CD4-positive, CD25-positive, alpha-beta regulatory T cell (primary cell): Measurements from ENCODE around the gene FOXJ3. TPM values are rescaled to one million over a fixed set of nuclear protein-coding genes. Genes with fewer than 3 reads are reported as not detected.

ENCODE experiments used
- ATAC-seq, 2 donors: fragments of 150-1000 bp; cut with Tn5 transposase; one replicate each; pipeline ENCODE4 v1.10.0; 2021; ENCODE audit warnings: low read depth in 2 of 2, moderate number of reproducible peaks in 2 of 2, moderate library complexity in 1 of 2
- DNase-seq, 3 donors: peaks; one replicate each; pipeline versions ENCODE4 v3.0.0 to v3.0.0-alpha.2; 2012 to 2022; ENCODE audit warnings: mixed read lengths in 1 of 3
- H3K27ac ChIP-seq: one replicate; pipeline ENCODE4 v1.7.0; 2013; ENCODE audit warnings: mild to moderate bottlenecking, low read length; ENCODE audit not compliant: insufficient read depth, poor library complexity, severe bottlenecking
- H3K27me3 ChIP-seq: one replicate; pipeline ENCODE4 v1.7.0; 2013; ENCODE audit warnings: low read length; ENCODE audit not compliant: control insufficient read depth, insufficient read depth
- H3K36me3 ChIP-seq: one replicate; pipeline ENCODE4 v1.7.0; 2013; ENCODE audit warnings: mild to moderate bottlenecking, low read length, moderate library complexity; ENCODE audit not compliant: control insufficient read depth, insufficient read depth
- H3K4me1 ChIP-seq: 2 replicates; pipeline ENCODE4 v1.7.0; 2013; ENCODE audit warnings: mild to moderate bottlenecking, low read length; ENCODE audit not compliant: insufficient read depth, control insufficient read depth, poor library complexity, severe bottlenecking
- H3K4me3 ChIP-seq: one replicate; pipeline ENCODE4 v1.7.0; 2013; ENCODE audit warnings: low read depth, mild to moderate bottlenecking, low read length, moderate library complexity
- H3K9me3 ChIP-seq, 2 experiments: 1 replicate in 1 of 2; 2 replicates in 1 of 2; pipeline ENCODE4 v1.7.0; 2013; ENCODE audit warnings: low read length in 2 of 2, mild to moderate bottlenecking in 1 of 2, moderate library complexity in 1 of 2; ENCODE audit not compliant: control insufficient read depth in 2 of 2
- H3K27ac Mint-ChIP-seq, 3 donors: one replicate each; pipeline ENCODE4 v1.8.0; 2020 to 2022; ENCODE audit warnings: mild to moderate bottlenecking in 3 of 3, mixed read lengths in 3 of 3, moderate library complexity in 2 of 3
- H3K27me3 Mint-ChIP-seq: one replicate; pipeline ENCODE4 v1.8.0; 2022; ENCODE audit warnings: mild to moderate bottlenecking, mixed read lengths
- H3K36me3 Mint-ChIP-seq: one replicate; pipeline ENCODE4 v1.8.0; 2020; ENCODE audit warnings: mixed read lengths
- H3K4me1 Mint-ChIP-seq, 4 donors: one replicate each; pipeline ENCODE4 v1.8.0; 2020 to 2022; ENCODE audit warnings: mixed read lengths in 4 of 4, mild to moderate bottlenecking in 1 of 4
- H3K4me3 Mint-ChIP-seq, 4 donors: one replicate each; pipeline ENCODE4 v1.8.0; 2020 to 2022; ENCODE audit warnings: mild to moderate bottlenecking in 4 of 4, mixed read lengths in 4 of 4, moderate library complexity in 3 of 4
- H3K9me3 Mint-ChIP-seq, 7 donors: one replicate each; pipeline ENCODE4 v1.8.0; 2020 to 2022; ENCODE audit warnings: mixed read lengths in 7 of 7, mild to moderate bottlenecking in 3 of 7, moderate library complexity in 2 of 7
- polyA plus RNA-seq, 4 donors: library from polyadenylated mRNA; unstranded; fragments of 300-500 nt; fragmentation: Illumina TruSeq; gene quantifications; one replicate each; pipeline ENCODE4 v1.2.3, GENCODE V29; 2021
- total RNA-seq: library from RNA; stranded (reverse); gene quantifications from one replicate; pipeline ENCODE4 v1.2.3, GENCODE V29; 2022

Gene FOXJ3
- total and polyA plus RNA-seq, 5 donors from 2014 or later: 21.0 to 68.6 (median 37.1) TPM

DNA sequence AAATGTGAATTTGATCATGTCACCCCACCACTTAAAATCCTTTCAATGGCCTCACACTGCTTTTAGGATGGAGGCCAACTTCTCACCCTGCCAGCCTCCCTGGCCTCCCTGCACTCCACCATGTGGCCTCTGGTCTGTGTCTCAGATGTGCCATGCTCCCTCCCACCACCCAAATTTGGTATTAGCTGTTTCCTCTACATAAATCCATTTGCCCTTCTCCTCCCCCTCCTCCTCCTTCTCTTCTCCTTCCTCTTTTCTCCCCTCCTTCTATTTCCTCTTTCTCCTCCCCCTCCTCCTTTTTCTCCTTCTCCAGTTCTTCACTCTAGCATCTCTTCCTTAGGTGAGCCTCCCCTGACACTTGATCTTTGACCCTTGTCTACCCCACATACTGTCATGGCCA is 198.6 kb downstream of the FOXJ3 start:
- Histone ChIP-seq H3K9me3 (no peaks in the 10 kb centered on the region), H3K36me3 (no peaks in the 10 kb centered on the region), H3K27me3 (peaks cover 5% of the 10 kb centered on the region), H3K4me3 (no peak overlapping the region), H3K27ac (no peak overlapping the region), H3K4me1 (no peaks in the 10 kb centered on the region)
- Mint-ChIP-seq H3K27me3 (peaks cover 18% of the 10 kb centered on the region), H3K27ac (no peak overlapping the region), H3K4me3 (no peak overlapping the region), H3K4me1 (no peaks in the 10 kb centered on the region), H3K9me3 (no peaks in the 10 kb centered on the region), H3K36me3 (no peaks in the 10 kb centered on the region)
- ATAC-seq (no peak), DNase-seq (no peak)

DNA sequence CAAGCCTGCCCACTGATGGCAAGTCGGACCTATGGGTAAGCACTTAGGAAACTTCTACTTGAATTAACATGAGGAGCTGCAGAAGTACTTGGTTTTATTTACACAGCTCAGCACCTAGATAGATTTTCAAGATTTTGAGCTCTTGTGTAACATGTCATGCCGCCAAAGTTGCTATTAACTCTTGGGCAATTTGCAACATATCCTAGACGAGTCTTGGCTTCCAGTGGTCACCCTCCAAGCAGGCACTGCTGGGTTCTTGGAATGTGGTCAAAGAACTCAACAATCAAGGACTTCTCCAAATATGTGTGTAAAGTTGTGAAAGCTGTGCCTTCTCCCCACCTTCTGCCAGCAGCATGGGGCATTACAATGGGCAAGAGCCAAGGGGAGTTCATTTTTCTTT is 199.6 kb downstream of the FOXJ3 start:
- no peaks in the 10 kb centered on the region for H3K4me1 ChIP-seq
- Mint-ChIP-seq H3K27ac (no peak overlapping the region), H3K36me3 (no peaks in the 10 kb centered on the region), H3K27me3 (peaks cover 14% of the 10 kb centered on the region), H3K4me1 (no peaks in the 10 kb centered on the region), H3K4me3 (no peak overlapping the region), H3K9me3 (no peaks in the 10 kb centered on the region)
- no peak overlapping the region for H3K27ac ChIP-seq
- H3K36me3 ChIP-seq: no peaks in the 10 kb centered on the region
- no peak overlapping the region for H3K4me3 ChIP-seq
- ATAC-seq: no peak
- no peak for DNase-seq
- no peaks in the 10 kb centered on the region for H3K9me3 ChIP-seq
- H3K27me3 ChIP-seq: peaks cover 5% of the 10 kb centered on the region

DNA sequence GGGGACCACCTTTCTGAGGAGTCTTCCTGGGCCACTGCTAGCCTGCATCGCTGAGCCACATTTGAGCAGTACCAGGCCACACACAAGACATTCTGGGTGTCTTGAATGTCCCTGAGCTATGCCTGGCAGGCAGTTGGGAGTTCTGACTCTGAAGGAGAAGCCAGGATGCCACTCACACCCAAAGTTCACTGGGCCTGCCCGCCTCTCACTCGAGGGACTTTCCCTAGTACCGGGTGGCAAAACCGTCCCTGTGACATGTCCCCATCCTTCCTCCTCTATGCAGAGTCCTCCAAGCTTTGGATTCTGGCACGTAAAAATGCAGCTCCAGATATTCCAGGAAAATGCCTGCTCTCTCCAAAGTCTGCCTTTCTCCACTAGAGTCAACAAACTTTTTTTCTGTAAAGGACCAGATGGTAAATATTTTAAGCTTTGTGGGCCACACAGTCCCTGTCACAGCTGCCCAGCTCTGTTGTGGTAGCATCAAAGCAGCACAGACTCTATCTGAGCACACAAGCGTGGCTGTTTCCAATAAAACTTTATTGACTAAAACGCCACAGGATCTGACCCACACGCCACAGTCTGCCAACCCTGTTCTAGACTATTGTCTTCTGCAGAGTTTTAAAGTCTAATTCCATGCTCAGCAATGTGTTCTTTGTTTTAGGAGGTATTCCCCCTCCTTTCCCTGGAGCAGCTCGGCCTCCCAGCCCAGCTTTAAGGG is 201.1 kb downstream of the FOXJ3 start:
- Mint-ChIP-seq H3K36me3 (no peaks in the 10 kb centered on the region), H3K4me3 (no peak overlapping the region), H3K4me1 (no peaks in the 10 kb centered on the region), H3K27ac (no peak overlapping the region), H3K9me3 (no peaks in the 10 kb centered on the region), H3K27me3 (peaks cover 10% of the 10 kb centered on the region)
- ATAC-seq (no peak), DNase-seq (no peak)
- H3K4me3 ChIP-seq: no peak overlapping the region
- H3K4me1 ChIP-seq: no peaks in the 10 kb centered on the region
- H3K36me3 ChIP-seq: no peaks in the 10 kb centered on the region
- H3K27ac ChIP-seq: no peak overlapping the region
- H3K27me3 ChIP-seq: peaks cover 5% of the 10 kb centered on the region
- H3K9me3 ChIP-seq: no peaks in the 10 kb centered on the region

DNA sequence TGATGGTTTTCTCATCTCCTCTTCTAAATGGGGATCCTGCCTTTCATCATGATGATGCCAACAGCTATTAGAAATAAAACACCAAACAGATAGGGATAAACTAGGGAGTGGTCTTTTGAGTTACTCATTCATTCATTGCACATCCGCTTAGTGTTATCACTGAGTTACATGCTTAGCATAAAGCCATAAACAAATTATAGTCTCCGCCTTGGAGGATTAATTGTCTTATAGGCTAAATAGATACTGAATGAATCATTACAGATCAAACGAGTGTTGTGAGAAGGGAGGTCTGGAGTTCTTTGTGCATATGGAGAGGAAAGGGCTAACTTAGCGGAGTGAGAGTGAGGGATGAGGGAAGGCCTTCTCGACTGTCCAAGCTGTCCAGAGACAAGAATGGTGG is 201.6 kb downstream of the FOXJ3 start:
- Mint-ChIP-seq H3K27me3 (peaks cover 5% of the 10 kb centered on the region), H3K4me3 (no peak overlapping the region), H3K9me3 (no peaks in the 10 kb centered on the region), H3K36me3 (no peaks in the 10 kb centered on the region), H3K4me1 (no peaks in the 10 kb centered on the region), H3K27ac (no peak overlapping the region)
- Histone ChIP-seq H3K9me3 (no peaks in the 10 kb centered on the region), H3K4me1 (no peaks in the 10 kb centered on the region), H3K27me3 (peaks cover 5% of the 10 kb centered on the region), H3K36me3 (no peaks in the 10 kb centered on the region), H3K4me3 (no peak overlapping the region), H3K27ac (no peak overlapping the region)
- DNase-seq (no peak), ATAC-seq (no peak)

DNA sequence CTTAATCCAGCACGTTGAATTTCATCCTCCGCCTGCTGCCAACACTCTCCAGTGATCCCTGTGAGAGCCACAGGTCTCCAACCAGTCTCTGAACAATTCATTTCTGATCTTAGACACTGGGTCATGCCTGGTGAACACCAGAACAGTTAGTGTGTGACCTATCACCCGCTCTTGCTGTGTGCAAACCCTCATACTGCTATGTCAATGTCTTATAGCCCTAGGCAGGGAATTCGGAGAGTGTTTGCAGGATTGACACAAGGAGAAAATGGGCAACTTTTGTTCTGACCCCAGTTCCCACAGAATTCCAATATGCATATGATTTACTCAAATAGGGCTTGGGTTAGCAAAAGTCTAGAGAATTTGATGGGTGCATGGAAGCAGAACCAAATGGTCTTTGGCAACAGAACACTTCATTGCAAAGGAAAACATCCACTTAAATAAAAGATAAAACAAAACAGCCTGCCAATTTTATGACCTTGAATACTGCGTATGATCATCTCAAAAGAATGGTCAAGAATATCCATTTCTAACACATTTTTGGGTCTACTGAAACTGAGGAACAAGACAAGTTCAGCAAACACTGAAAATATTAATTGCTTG is 204.9 kb downstream of the FOXJ3 start:
- Mint-ChIP-seq H3K4me1 (no peaks in the 10 kb centered on the region), H3K27me3 (no peaks in the 10 kb centered on the region), H3K4me3 (no peak overlapping the region), H3K27ac (no peak overlapping the region), H3K36me3 (no peaks in the 10 kb centered on the region), H3K9me3 (peaks cover 0 to 2% (median 0%) of the 10 kb centered on the region in 7 donors)
- Histone ChIP-seq H3K9me3 (no peaks in the 10 kb centered on the region), H3K27ac (no peak overlapping the region), H3K27me3 (no peaks in the 10 kb centered on the region), H3K4me1 (no peaks in the 10 kb centered on the region), H3K36me3 (no peaks in the 10 kb centered on the region), H3K4me3 (no peak overlapping the region)
- no peak for DNase-seq
- ATAC-seq: no peak

DNA sequence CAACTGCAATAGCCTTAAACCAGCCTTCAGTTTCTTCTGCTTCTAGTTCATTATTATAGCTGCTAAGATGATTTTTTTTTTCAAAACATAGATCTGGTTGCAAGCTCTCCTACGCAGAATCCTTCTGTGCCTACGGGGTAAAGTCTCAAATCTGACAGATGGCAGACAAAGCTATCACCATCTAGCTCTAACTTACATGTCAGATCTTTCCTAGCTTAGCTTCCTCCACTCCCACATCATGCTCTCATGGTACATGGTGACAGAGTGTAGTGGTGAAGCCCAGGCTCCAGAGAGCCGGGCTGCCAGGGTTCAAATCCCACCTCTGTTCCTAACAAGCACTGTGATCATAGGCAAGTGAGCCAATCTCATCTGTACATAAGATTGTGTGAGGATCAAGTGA is 206.1 kb downstream of the FOXJ3 start:
- Histone ChIP-seq H3K27me3 (no peaks in the 10 kb centered on the region), H3K9me3 (no peaks in the 10 kb centered on the region), H3K27ac (no peak overlapping the region), H3K4me3 (no peak overlapping the region), H3K4me1 (no peaks in the 10 kb centered on the region), H3K36me3 (no peaks in the 10 kb centered on the region)
- Mint-ChIP-seq H3K36me3 (no peaks in the 10 kb centered on the region), H3K4me3 (no peak overlapping the region), H3K27me3 (peaks cover 3% of the 10 kb centered on the region), H3K4me1 (no peaks in the 10 kb centered on the region), H3K9me3 (peaks cover 0 to 2% (median 0%) of the 10 kb centered on the region in 7 donors), H3K27ac (no peak overlapping the region)
- no peak for ATAC-seq
- no peak for DNase-seq

DNA sequence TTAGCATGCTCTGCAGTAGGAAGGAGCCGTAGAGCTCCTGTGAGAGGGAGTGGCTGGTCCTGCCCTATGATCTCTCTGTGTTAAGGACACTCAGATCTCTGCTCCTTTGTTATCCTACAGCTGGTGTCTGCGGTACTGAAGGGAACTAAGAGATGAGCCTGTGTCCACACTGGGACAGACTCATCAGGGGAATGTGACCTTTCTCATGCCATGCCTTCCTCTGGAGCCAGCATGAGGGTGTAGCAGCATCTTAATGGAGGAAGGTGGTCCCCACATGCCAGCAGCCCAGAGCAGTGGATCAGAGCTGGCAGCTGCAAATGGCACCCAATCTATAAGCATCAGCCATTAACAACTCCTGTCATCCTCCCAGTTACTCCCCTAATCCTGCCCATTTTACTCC is 206.5 kb downstream of the FOXJ3 start:
- Mint-ChIP-seq H3K27ac (no peak overlapping the region), H3K27me3 (peaks cover 5% of the 10 kb centered on the region), H3K4me1 (no peaks in the 10 kb centered on the region), H3K4me3 (no peak overlapping the region), H3K9me3 (peaks cover 0 to 2% (median 0%) of the 10 kb centered on the region in 7 donors), H3K36me3 (no peaks in the 10 kb centered on the region)
- Histone ChIP-seq H3K27me3 (no peaks in the 10 kb centered on the region), H3K4me3 (no peak overlapping the region), H3K27ac (no peak overlapping the region), H3K9me3 (no peaks in the 10 kb centered on the region), H3K4me1 (no peaks in the 10 kb centered on the region), H3K36me3 (no peaks in the 10 kb centered on the region)
- ATAC-seq (no peak), DNase-seq (no peak)

DNA sequence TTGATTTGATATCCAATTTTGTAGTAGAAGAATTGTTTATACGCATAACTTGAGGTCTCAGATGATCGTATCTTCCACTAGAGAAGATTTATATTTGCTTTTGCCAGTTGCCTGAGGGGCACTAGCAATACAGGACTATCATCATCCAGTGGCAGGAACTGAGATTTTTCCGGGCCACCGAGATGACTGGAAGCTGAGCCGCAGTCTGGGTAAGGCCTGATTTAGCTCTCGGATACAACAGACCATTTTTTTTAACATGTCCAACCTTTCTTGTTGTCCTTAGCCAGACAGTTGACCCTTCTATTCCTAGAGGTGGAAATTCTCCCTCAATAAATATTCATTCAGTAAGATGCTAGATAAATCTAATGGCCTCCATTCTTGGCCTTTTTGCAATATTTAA is 207.3 kb downstream of the FOXJ3 start:
- no peak overlapping the region for H3K4me3 ChIP-seq
- peaks cover 11% of the 10 kb centered on the region for H3K27me3 Mint-ChIP-seq
- no peaks in the 10 kb centered on the region for H3K27me3 ChIP-seq
- no peak overlapping the region for H3K27ac ChIP-seq
- no peaks in the 10 kb centered on the region for H3K36me3 Mint-ChIP-seq
- DNase-seq (no peak), ATAC-seq (no peak)
- no peaks in the 10 kb centered on the region for H3K9me3 ChIP-seq
- H3K4me3 Mint-ChIP-seq: no peak overlapping the region
- H3K36me3 ChIP-seq: no peaks in the 10 kb centered on the region
- no peak overlapping the region for H3K27ac Mint-ChIP-seq
- no peaks in the 10 kb centered on the region for H3K4me1 ChIP-seq
- peaks cover 0 to 2% (median 0%) of the 10 kb centered on the region in 7 donors for H3K9me3 Mint-ChIP-seq
- H3K4me1 Mint-ChIP-seq: no peaks in the 10 kb centered on the region
